ENCODE measurements around the gene GPR78. TPM values are rescaled to one million over a fixed set of nuclear protein-coding genes. Genes with fewer than 3 reads are reported as not detected.
A peak's percentile ranks its signal among the peaks of the same experiment; 100 is the strongest.

GPR78 gene
- total RNA-seq, 1 experiment from 2014 or later, result 3.4 TPM

DNA sequence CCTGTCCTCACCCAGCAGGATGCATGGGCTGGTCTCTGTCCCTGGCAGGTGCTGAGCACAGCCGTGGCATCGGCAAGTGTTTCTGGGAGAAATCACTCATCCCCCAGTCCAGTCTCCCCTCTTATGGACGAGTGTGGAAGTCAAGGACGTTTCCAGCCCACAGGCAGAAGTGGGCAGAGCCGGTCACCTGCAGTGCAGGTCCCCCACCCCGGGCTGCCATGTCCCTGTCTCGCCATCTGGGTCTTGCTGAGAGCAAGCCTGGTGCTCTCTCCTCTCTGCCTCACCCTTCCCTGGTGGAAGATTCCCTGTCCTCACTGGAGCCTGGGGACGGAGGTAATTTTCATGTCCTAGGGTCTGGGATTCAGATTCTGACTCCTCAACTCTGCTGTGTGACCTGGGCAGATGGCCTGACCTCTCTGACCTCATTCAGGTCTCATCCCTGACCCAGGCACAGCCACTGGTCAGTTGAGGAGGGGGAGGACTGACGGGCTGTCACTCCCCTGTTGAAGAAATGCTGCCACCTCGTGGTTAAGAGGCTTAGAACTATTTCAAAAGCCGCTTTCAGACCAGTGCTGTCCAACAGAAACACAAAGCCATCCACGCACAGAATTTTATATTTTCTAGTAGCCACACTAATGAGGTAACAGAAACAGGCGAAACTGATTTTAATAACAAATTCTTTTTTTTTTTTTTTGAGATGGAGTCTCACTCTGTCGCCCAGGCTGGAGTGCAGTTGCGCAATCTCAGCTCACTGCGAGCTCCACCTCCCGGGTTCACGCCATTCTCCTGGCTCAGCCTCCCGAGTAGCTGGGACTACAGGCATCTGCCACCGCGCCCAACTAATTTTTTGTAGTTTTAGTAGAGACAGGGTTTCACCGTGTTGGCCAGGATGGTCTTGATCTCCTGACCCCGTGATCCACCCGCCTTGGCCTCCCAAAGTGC lies 14.2 kb downstream of the GPR78 start:
- Mint-ChIP-seq H3K27ac (no peak overlapping the region), H3K4me1 (peaks cover 37 to 45% of the 10 kb centered on the region in 2 experiments), H3K4me3 (peak overlapping the region; percentile 73 to 80), H3K36me3 (ENCODE audit: insufficient read depth in 1 of 3, low read depth in 3 of 3) (peaks cover 0 to 19% (median 5%) of the 10 kb centered on the region in 3 experiments; a peak in 6 of 7 replicates), H3K9me3 (no peaks in the 10 kb centered on the region), H3K27me3 (ENCODE audit: low read depth) (peaks cover 9% of the 10 kb centered on the region)
- Histone ChIP-seq H3K9me3 (ENCODE audit: control insufficient read depth, low read depth, low read length) (no peaks in the 10 kb centered on the region), H3K56ac (ENCODE audit: insufficient read length, low read depth, low read length) (no peak overlapping the region), H3K9ac (ENCODE audit: extremely low read depth, insufficient read length, low read length) (no peak overlapping the region), H3K14ac (ENCODE audit: insufficient read depth, low read length) (no peak overlapping the region), H3K27me3 (ENCODE audit: insufficient read depth, low read length) (no peaks in the 10 kb centered on the region), H4K20me1 (ENCODE audit: control insufficient read depth, insufficient read depth, insufficient read length) (no peaks in the 10 kb centered on the region), H4K91ac (ENCODE audit: insufficient read length, low read depth, low read length) (no peak overlapping the region), H3K27ac (ENCODE audit: insufficient read length, low read depth, low read length) (no peak overlapping the region), H3K79me2 (ENCODE audit: insufficient read depth, low read length) (no peaks in the 10 kb centered on the region), H3K4me2 (ENCODE audit: insufficient read depth, insufficient read length, low read length) (no peak overlapping the region), H2BK120ac (ENCODE audit: low read depth, low read length, poor library complexity, severe bottlenecking) (no peak overlapping the region), H3K4ac (ENCODE audit: low read depth, low read length) (no peak overlapping the region), H2BK15ac (ENCODE audit: low read depth, low read length) (no peak overlapping the region), H2BK12ac (ENCODE audit: insufficient read length, low read depth, low read length) (no peak overlapping the region), H2BK5ac (ENCODE audit: insufficient read length, low read length) (no peak overlapping the region), H4K8ac (replicated peaks; ENCODE audit: insufficient read length, low read depth, low read length) (no peak overlapping the region), H2BK20ac (ENCODE audit: low read depth, low read length, poor library complexity, severe bottlenecking) (no peak overlapping the region), H3K18ac (ENCODE audit: insufficient read length, low read depth, low read length) (no peak overlapping the region), H3K79me1 (ENCODE audit: insufficient read depth, low read depth, low read length, poor library complexity, severe bottlenecking) (no peaks in the 10 kb centered on the region), H3K23ac (ENCODE audit: insufficient read length, low read depth, low read length) (no peak overlapping the region), H3K4me1 (ENCODE audit: insufficient read depth, low read length) (no peaks in the 10 kb centered on the region; the same call in 1 of the 2 replicates), H3T11ph (ENCODE audit: low read length) (no peak overlapping the region), H2AK5ac (ENCODE audit: insufficient read length, low read length) (no peak overlapping the region), H4K5ac (ENCODE audit: insufficient read length, low read depth, low read length) (no peak overlapping the region), H2AFZ (ENCODE audit: low read length) (no peak overlapping the region), H3K23me2 (ENCODE audit: insufficient read length, low read depth, low read length, poor library complexity, severe bottlenecking) (peaks cover 8% of the 10 kb centered on the region)
- WGBS (ENCODE audit: extremely low coverage, insufficient read length, low lambda C conversion rate), result no CpG with 5 or more reads among the region's 24 CpGs
- TF ChIP-seq, protein P1, sequence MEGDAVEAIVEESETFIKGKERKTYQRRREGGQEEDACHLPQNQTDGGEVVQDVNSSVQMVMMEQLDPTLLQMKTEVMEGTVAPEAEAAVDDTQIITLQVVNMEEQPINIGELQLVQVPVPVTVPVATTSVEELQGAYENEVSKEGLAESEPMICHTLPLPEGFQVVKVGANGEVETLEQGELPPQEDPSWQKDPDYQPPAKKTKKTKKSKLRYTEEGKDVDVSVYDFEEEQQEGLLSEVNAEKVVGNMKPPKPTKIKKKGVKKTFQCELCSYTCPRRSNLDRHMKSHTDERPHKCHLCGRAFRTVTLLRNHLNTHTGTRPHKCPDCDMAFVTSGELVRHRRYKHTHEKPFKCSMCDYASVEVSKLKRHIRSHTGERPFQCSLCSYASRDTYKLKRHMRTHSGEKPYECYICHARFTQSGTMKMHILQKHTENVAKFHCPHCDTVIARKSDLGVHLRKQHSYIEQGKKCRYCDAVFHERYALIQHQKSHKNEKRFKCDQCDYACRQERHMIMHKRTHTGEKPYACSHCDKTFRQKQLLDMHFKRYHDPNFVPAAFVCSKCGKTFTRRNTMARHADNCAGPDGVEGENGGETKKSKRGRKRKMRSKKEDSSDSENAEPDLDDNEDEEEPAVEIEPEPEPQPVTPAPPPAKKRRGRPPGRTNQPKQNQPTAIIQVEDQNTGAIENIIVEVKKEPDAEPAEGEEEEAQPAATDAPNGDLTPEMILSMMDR (conservative IDR thresholded peaks at IDR 0.05), result peak; percentile 88
- DNase-seq, result peak; percentile 74
